Liver (tissue), 9 donors: ENCODE results near the gene KYAT1. TPM values are rescaled to one million over a fixed set of nuclear protein-coding genes. Genes with fewer than 3 reads are reported as not detected.
A peak's percentile ranks its signal among the peaks of the same experiment; 100 is the strongest.

Experiments used
- DNase-seq: peaks from one replicate; pipeline ENCODE4 v3.0.0-alpha.2; 2017; ENCODE audit warnings: low spot score
- H3K27ac ChIP-seq, 2 donors: one replicate each; pipeline ENCODE4 v1.7.0; 2013; ENCODE audit warnings: inconsistent platforms in 2 of 2, low read length in 2 of 2, control low read depth in 1 of 2, low read depth in 1 of 2, mild to moderate bottlenecking in 1 of 2
- H3K27me3 ChIP-seq, 4 donors: one replicate each; pipeline versions ENCODE4 v1.6.1 to v1.7.0; 2013; ENCODE audit warnings: low read length in 3 of 4, inconsistent platforms in 1 of 4, mild to moderate bottlenecking in 1 of 4, moderate library complexity in 1 of 4; ENCODE audit not compliant: control insufficient read depth in 4 of 4, insufficient read depth in 4 of 4
- H3K36me3 ChIP-seq, 4 donors: one replicate each; pipeline versions ENCODE4 v1.6.1 to v1.7.0; 2013; ENCODE audit warnings: low read length in 3 of 4, mild to moderate bottlenecking in 3 of 4, low read depth in 1 of 4, moderate library complexity in 1 of 4; ENCODE audit not compliant: control insufficient read depth in 4 of 4, insufficient read depth in 3 of 4
- H3K4me1 ChIP-seq, 4 donors: one replicate each; pipeline versions ENCODE4 v1.6.1 to v1.7.0; 2013; ENCODE audit warnings: low read length in 3 of 4, mild to moderate bottlenecking in 3 of 4, moderate library complexity in 1 of 4; ENCODE audit not compliant: control insufficient read depth in 4 of 4, insufficient read depth in 4 of 4
- H3K4me3 ChIP-seq, 3 donors: one replicate each; pipeline versions ENCODE4 v1.6.1 to v1.7.0; 2013; ENCODE audit warnings: low read length in 3 of 3, control low read depth in 1 of 3, low read depth in 1 of 3, mild to moderate bottlenecking in 1 of 3
- H3K9ac ChIP-seq, 2 donors: one replicate each; pipeline ENCODE4 v1.7.0; 2013; ENCODE audit warnings: low read length in 2 of 2, mild to moderate bottlenecking in 2 of 2, moderate library complexity in 2 of 2, control low read depth in 1 of 2, low read depth in 1 of 2
- H3K9me3 ChIP-seq, 4 donors: one replicate each; pipeline versions ENCODE4 v1.6.1 to v1.7.0; 2013; ENCODE audit warnings: low read length in 3 of 4; ENCODE audit not compliant: control insufficient read depth in 4 of 4
- ATF3 ChIP-seq: IDR thresholded peaks from 2 replicates; pipeline ENCODE4 v1.6.1; 2016; ENCODE audit warnings: antibody characterized with exemption
- CTCF ChIP-seq: fragments of 150-350 bp; IDR thresholded peaks from 2 replicates; pipeline ENCODE4 v1.5.1; 2017; ENCODE audit warnings: improper control_type of control experiment, low read depth, low read length; ENCODE audit not compliant: missing input control
- EGR1 ChIP-seq, 2 donors: IDR thresholded peaks; 2 replicates each; pipeline ENCODE4 v1.6.1; 2016 to 2018; ENCODE audit warnings: antibody characterized with exemption in 2 of 2, low read depth in 2 of 2
- FOXA1 ChIP-seq: IDR thresholded peaks from 2 replicates; pipeline ENCODE4 v1.6.1; 2016; ENCODE audit warnings: antibody characterized with exemption
- FOXA2 ChIP-seq: IDR thresholded peaks from 2 replicates; pipeline ENCODE4 v1.6.1; 2016; ENCODE audit warnings: antibody characterized with exemption
- GABPA ChIP-seq, 2 donors: IDR thresholded peaks in 1 of 2; conservative IDR thresholded peaks in 1 of 2; 2 replicates each; pipeline ENCODE4 v1.6.1; 2016; ENCODE audit warnings: antibody characterized with exemption in 2 of 2, mild to moderate bottlenecking in 1 of 2, moderate library complexity in 1 of 2
- HNF4A ChIP-seq, 2 donors: conservative IDR thresholded peaks; 2 replicates each; pipeline ENCODE4 v1.6.1; 2016; ENCODE audit warnings: antibody characterized with exemption in 2 of 2, mild to moderate bottlenecking in 2 of 2
- HNF4G ChIP-seq: IDR thresholded peaks from 2 replicates; pipeline ENCODE4 v1.6.1; 2016; ENCODE audit warnings: antibody characterized with exemption
- JUND ChIP-seq, 2 donors: IDR thresholded peaks; 2 replicates each; pipeline ENCODE4 v1.6.1; 2016; ENCODE audit warnings: antibody characterized with exemption in 2 of 2
- MAX ChIP-seq: IDR thresholded peaks from 2 replicates; pipeline ENCODE4 v1.6.1; 2016; ENCODE audit warnings: antibody characterized with exemption
- NR2F2 ChIP-seq: IDR thresholded peaks from 2 replicates; pipeline ENCODE4 v1.6.1; 2016; ENCODE audit warnings: antibody characterized with exemption
- RAD21 ChIP-seq, 2 donors: IDR thresholded peaks; 2 replicates each; pipeline ENCODE4 v1.6.1; 2016; ENCODE audit warnings: antibody characterized with exemption in 2 of 2, mild to moderate bottlenecking in 2 of 2
- REST ChIP-seq: IDR thresholded peaks from 2 replicates; pipeline ENCODE4 v1.6.1; 2016; ENCODE audit warnings: antibody characterized with exemption, mild to moderate bottlenecking
- RXRA ChIP-seq, 2 donors: IDR thresholded peaks; 2 replicates each; pipeline ENCODE4 v1.6.1; 2017 to 2018; ENCODE audit warnings: antibody characterized with exemption in 2 of 2, mild to moderate bottlenecking in 1 of 2
- SP1 ChIP-seq: IDR thresholded peaks from 2 replicates; pipeline ENCODE4 v1.6.1; 2018; ENCODE audit warnings: antibody characterized with exemption, mild to moderate bottlenecking
- TAF1 ChIP-seq: conservative IDR thresholded peaks from 2 replicates; pipeline ENCODE4 v1.6.1; 2016; ENCODE audit warnings: antibody characterized with exemption, mild to moderate bottlenecking
- YY1 ChIP-seq: IDR thresholded peaks from 2 replicates; pipeline ENCODE4 v1.6.1; 2016; ENCODE audit warnings: antibody characterized with exemption, mild to moderate bottlenecking
- ZBTB33 ChIP-seq: IDR thresholded peaks from 2 replicates; pipeline ENCODE4 v1.6.1; 2016; ENCODE audit warnings: antibody characterized with exemption
- WGBS: extraction: QIAGEN DNeasy Blood & Tissue Kit; methylation state at CpG from one replicate; pipeline ENCODE4 v1.1.7; 2013; 5-methylcytosine and 5-hydroxymethylcytosine counted together
- polyA plus RNA-seq, 2 donors: library from polyadenylated mRNA; stranded (reverse) in 1 of 2; unstranded in 1 of 2; fragments of 200-250 nt in 1 of 2; fragments of >200 nt in 1 of 2; fragmentation: Nextera tagmentation in 1 of 2; extraction: Ambion mirVana in 1 of 2; gene quantifications; one replicate each; pipeline versions ENCODE4 v1.2.1 to v1.2.3, GENCODE V29; 2013 to 2015
- total RNA-seq, 2 donors: library from RNA; depleted of rRNA; stranded (reverse); fragments of >200 nt; gene quantifications; one replicate each; pipeline ENCODE4 v1.2.3, GENCODE V29; 2014
- donor health status: healthy.
- donor health status: healthy.
- donor health status: healthy.
- donor health status: healthy.
- donor health status: healthy.

Gene KYAT1
- total and polyA plus RNA-seq, 4 donors: 3.8 to 8.1 (median 7.4) TPM

GRCh38 chr9:128828719-128829452 is 52.9 kb downstream of the KYAT1 start:
- no peak for TF ChIP-seq HNF4A (conservative IDR thresholded peaks at IDR 0.05)
- TF ChIP-seq GABPA (IDR thresholded peaks at IDR 0.05 in 1 of 2, conservative IDR thresholded peaks at IDR 0.05 in 1 of 2): no peak
- TF ChIP-seq JUND (IDR thresholded peaks at IDR 0.05): no peak
- no peak for TF ChIP-seq ZBTB33
- TF ChIP-seq MAX: no peak
- no peak for TF ChIP-seq REST
- TF ChIP-seq YY1: no peak
- TF ChIP-seq ATF3: no peak
- TF ChIP-seq CTCF: no peak
- TF ChIP-seq RAD21 (IDR thresholded peaks at IDR 0.05): no peak
- no peak for TF ChIP-seq FOXA2
- no peak for TF ChIP-seq HNF4G
- no peak for TF ChIP-seq FOXA1
- TF ChIP-seq SP1: no peak
- TF ChIP-seq NR2F2: no peak
- no peak for TF ChIP-seq EGR1 (IDR thresholded peaks at IDR 0.05; ENCODE audit: low read depth in 2 of 2)
- TF ChIP-seq TAF1: no peak
- no peak for TF ChIP-seq RXRA (IDR thresholded peaks at IDR 0.05)
- DNase-seq: no peak
- WGBS: 36% methylated on average over 18 of the region's 18 CpGs
- peaks cover 11 to 31% (median 21%) of the 10 kb centered on the region in 4 donors for H3K4me1 ChIP-seq
- H3K4me3 ChIP-seq: peak overlapping the region; percentile 79 to 95 (median 91)
- peak overlapping the region; percentile 62 to 65 for H3K27ac ChIP-seq
- H3K9ac ChIP-seq: peak overlapping the region; percentile 29 to 45
- H3K36me3 ChIP-seq: peaks cover 0 to 33% (median 13%) of the 10 kb centered on the region in 4 donors
- H3K9me3 ChIP-seq: no peaks in the 10 kb centered on the region
- H3K27me3 ChIP-seq: no peaks in the 10 kb centered on the region
